Measurements from ENCODE around the gene PCNT. TPM values are rescaled to one million over a fixed set of nuclear protein-coding genes. Genes with fewer than 3 reads are reported as not detected.
"Not testable (repeated sequence)": the region's sequence is repeated elsewhere in the genome, so short reads cannot be mapped to it uniquely, and the experiment has no call there.

The PCNT gene
- polyA plus RNA-seq, 1 donor, result 17.9 TPM

DNA sequence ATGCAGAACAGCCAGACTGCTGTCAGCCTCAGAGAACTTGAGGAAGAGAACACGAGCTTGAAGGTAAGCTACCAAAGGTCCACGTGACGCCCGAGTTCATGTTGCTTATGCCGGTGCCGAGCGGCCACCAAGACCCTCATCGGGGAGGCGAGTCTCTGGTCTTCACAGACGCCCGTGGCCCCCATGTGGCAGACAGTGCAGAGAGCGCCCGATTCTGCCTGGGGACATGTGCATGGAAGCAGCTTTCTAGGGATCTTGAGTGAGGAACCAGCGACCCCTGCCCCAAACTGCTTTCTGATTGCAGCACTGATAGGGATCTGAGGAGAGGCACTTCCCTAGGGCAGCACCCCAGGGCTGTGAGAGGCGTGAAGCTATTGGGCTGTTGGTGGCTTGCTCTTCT is 78.5 kb downstream of the PCNT start:
- H3K4me3 ChIP-seq (ENCODE audit: low read length), result no peak overlapping the region
- no CpG with 5 or more reads among the region's 15 CpGs for WGBS (ENCODE audit: insufficient coverage, low lambda C conversion rate)
- H3K9me3 ChIP-seq (ENCODE audit: control insufficient read depth, low read depth, low read length), result no peaks in the 10 kb centered on the region
- H3K36me3 ChIP-seq (ENCODE audit: control insufficient read depth, insufficient read depth, low read length), result peaks cover 34% of the 10 kb centered on the region
- H3K27ac ChIP-seq (ENCODE audit: low read length), result no peak overlapping the region
- H3K27me3 ChIP-seq (ENCODE audit: control insufficient read depth, insufficient read depth, low read length), result no peaks in the 10 kb centered on the region
- DNase-seq, result no peak
- no peaks in the 10 kb centered on the region for H3K4me1 ChIP-seq (ENCODE audit: control insufficient read depth, insufficient read depth, low read length)

DNA sequence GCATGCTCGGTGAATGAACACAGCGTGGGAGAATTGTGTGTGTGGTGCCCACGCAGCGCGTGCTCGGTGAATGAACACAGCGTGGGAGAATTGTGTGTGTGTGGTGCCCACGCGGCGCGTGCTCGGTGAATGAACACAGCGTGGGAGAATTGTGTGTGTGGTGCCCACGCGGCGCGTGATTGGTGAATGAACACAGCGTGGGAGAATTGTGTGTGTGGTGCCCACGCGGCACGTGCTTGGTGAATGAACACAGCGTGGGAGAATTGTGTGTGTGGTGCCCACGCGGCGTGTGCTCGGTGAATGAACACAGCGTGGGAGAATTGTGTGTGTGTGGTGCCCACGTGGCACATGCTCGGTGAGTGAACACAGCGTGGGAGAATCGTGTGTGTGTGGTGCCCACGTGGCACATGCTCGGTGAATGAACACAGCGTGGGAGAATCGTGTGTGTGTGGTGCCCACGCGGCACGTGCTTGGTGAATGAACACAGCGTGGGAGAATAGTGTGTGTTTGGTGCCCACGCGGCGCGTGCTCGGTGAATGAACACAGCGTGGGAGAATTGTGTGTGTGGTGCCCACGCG is 79.4 kb downstream of the PCNT start:
- H3K4me1 ChIP-seq (ENCODE audit: control insufficient read depth, insufficient read depth, low read length); DNase-seq; H3K27me3 ChIP-seq (ENCODE audit: control insufficient read depth, insufficient read depth, low read length); H3K4me3 ChIP-seq (ENCODE audit: low read length); H3K9me3 ChIP-seq (ENCODE audit: control insufficient read depth, low read depth, low read length); H3K27ac ChIP-seq (ENCODE audit: low read length): not testable (repeated sequence)
- peaks cover 25% of the 10 kb centered on the region for H3K36me3 ChIP-seq (ENCODE audit: control insufficient read depth, insufficient read depth, low read length)
- WGBS (ENCODE audit: insufficient coverage, low lambda C conversion rate), result 100% methylated on average over 7 of the region's 47 CpGs

DNA sequence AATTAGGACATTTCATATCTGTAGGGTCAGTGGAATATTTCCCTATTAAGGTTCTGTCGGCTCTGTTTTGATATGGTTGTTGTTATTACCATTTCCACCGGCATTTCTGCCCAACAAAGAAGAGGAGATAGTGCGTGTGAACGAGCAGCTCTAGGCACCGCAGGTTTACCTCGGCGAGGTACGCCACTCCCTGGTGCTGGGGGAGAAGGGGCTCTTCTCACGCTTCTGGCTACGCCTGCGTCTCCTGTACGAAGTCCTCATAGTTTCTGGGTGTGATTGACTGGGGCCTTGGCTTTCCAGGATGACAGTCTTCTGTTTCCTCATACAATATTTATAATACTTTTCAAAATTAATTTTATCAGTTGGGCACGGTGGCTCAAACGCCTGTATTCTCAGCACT is 80.3 kb downstream of the PCNT start:
- no peaks in the 10 kb centered on the region for H3K9me3 ChIP-seq (ENCODE audit: control insufficient read depth, low read depth, low read length)
- no peaks in the 10 kb centered on the region for H3K27me3 ChIP-seq (ENCODE audit: control insufficient read depth, insufficient read depth, low read length)
- H3K4me1 ChIP-seq (ENCODE audit: control insufficient read depth, insufficient read depth, low read length), result no peaks in the 10 kb centered on the region
- no peak overlapping the region for H3K27ac ChIP-seq (ENCODE audit: low read length)
- no peak for DNase-seq
- peaks cover 23% of the 10 kb centered on the region for H3K36me3 ChIP-seq (ENCODE audit: control insufficient read depth, insufficient read depth, low read length)
- no CpG with 5 or more reads among the region's 14 CpGs for WGBS (ENCODE audit: insufficient coverage, low lambda C conversion rate)
- H3K4me3 ChIP-seq (ENCODE audit: low read length), result no peak overlapping the region

DNA sequence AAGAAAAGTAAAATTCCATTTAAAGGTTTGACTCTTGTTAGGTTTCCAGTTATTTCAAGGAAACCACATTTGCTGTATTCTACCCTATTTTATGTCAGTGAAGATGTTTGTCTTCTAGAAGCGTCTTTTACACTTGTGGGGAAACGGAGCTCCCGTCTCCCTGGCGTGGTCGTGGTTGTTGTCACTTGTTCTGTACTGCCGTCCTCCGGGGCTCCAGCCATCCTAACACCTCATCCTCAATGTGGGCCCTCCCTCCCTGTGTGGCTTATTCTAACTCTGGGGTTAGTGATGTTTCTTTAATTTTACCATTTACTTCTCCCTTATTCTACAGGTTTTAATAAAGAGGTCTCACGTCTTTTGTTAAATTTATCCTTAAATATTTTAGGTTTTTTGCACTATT is 82.0 kb downstream of the PCNT start:
- Histone ChIP-seq H3K27me3 (ENCODE audit: control insufficient read depth, insufficient read depth, low read length) (no peaks in the 10 kb centered on the region), H3K9me3 (ENCODE audit: control insufficient read depth, low read depth, low read length) (no peaks in the 10 kb centered on the region), H3K4me3 (ENCODE audit: low read length) (no peak overlapping the region), H3K4me1 (ENCODE audit: control insufficient read depth, insufficient read depth, low read length) (no peaks in the 10 kb centered on the region), H3K36me3 (ENCODE audit: control insufficient read depth, insufficient read depth, low read length) (peaks cover 20% of the 10 kb centered on the region), H3K27ac (ENCODE audit: low read length) (no peak overlapping the region)
- WGBS (ENCODE audit: insufficient coverage, low lambda C conversion rate), result 93% methylated on average over 5 of the region's 8 CpGs
- no peak for DNase-seq

DNA sequence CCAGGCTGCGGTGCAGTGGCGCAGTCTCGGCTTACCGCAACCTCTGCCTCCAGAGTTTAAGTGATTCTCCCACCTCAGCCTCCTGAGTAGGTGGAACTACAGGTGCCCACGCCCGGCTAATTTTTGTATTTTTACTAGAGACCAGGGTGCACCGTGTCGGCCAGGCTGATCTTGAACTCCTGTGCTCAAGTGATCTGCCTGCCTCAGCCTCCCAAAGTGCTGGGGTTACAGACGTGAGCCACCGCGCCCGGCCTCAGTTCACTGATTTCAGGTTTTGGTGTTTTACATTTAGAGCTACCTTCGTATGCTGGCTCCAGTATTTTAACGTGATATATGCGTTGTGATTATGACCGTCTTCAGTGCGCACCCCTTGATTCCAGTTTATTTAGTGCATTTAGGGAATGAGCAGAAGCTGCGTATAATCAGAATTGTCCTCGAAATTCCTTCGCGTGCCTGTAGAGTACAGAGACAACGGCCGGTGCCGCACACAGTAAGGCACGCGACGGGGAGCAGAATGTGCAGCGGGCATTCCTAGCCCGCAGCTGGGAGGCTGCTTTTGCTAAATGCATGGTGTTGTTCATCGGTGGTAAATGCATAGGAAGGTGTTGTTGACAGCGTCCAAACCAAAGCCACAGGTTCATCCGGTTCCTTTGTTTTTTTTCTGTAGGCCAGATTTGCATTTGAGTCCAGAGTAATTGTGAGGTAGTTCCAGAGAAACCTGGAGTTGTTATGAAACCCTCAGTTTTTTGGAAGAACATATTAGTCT is 85.9 kb downstream of the PCNT start:
- Histone ChIP-seq H3K9me3 (ENCODE audit: control insufficient read depth, low read depth, low read length) (no peaks in the 10 kb centered on the region), H3K4me1 (ENCODE audit: control insufficient read depth, insufficient read depth, low read length) (no peaks in the 10 kb centered on the region), H3K36me3 (ENCODE audit: control insufficient read depth, insufficient read depth, low read length) (peaks cover 14% of the 10 kb centered on the region), H3K27me3 (ENCODE audit: control insufficient read depth, insufficient read depth, low read length) (no peaks in the 10 kb centered on the region), H3K27ac (ENCODE audit: low read length) (no peak overlapping the region), H3K4me3 (ENCODE audit: low read length) (no peak overlapping the region)
- 100% methylated on average over 5 of the region's 32 CpGs for WGBS (ENCODE audit: insufficient coverage, low lambda C conversion rate)
- DNase-seq, result no peak

DNA sequence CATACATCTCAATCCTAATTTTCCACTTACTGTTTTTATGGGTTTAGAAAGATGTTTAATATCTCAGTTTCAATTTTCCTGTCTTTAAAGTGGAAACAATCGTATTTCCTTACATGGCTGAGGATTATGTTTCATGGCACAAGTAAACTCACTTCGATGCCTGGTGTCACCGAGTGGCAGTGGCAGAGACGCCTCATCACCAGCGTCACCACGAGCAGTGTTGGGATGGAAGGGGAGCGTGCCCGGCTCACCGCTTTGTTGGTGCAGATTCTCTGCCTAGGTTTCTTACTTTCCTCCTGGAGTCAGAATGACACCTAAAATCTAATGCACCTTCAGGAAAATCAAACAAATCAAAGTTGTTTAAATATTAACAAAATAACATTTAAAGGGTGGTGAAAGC is 86.6 kb downstream of the PCNT start:
- H3K9me3 ChIP-seq (ENCODE audit: control insufficient read depth, low read depth, low read length), result no peaks in the 10 kb centered on the region
- 100% methylated on average over 1 of the region's 9 CpGs for WGBS (ENCODE audit: insufficient coverage, low lambda C conversion rate)
- no peak overlapping the region for H3K4me3 ChIP-seq (ENCODE audit: low read length)
- peaks cover 14% of the 10 kb centered on the region for H3K36me3 ChIP-seq (ENCODE audit: control insufficient read depth, insufficient read depth, low read length)
- no peak for DNase-seq
- no peaks in the 10 kb centered on the region for H3K4me1 ChIP-seq (ENCODE audit: control insufficient read depth, insufficient read depth, low read length)
- H3K27ac ChIP-seq (ENCODE audit: low read length), result no peak overlapping the region
- H3K27me3 ChIP-seq (ENCODE audit: control insufficient read depth, insufficient read depth, low read length), result no peaks in the 10 kb centered on the region

DNA sequence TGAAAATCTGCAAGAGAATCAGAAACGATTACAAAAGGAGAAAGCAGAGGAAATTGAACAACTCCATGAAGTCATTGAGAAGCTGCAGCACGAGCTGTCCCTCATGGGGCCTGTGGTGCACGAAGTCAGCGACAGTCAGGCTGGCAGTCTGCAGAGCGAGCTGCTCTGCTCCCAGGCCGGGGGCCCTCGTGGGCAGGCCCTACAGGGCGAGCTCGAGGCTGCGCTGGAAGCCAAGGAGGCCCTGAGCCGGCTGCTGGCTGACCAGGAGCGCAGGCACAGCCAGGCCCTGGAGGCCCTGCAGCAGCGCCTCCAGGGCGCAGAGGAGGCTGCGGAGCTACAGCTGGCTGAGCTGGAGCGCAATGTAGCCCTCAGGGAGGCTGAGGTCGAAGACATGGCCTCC is 87.3 kb downstream of the PCNT start:
- no peak overlapping the region for H3K27ac ChIP-seq (ENCODE audit: low read length)
- no CpG with 5 or more reads among the region's 17 CpGs for WGBS (ENCODE audit: insufficient coverage, low lambda C conversion rate)
- DNase-seq, result no peak
- peaks cover 20% of the 10 kb centered on the region for H3K36me3 ChIP-seq (ENCODE audit: control insufficient read depth, insufficient read depth, low read length)
- H3K9me3 ChIP-seq (ENCODE audit: control insufficient read depth, low read depth, low read length), result no peaks in the 10 kb centered on the region
- no peak overlapping the region for H3K4me3 ChIP-seq (ENCODE audit: low read length)
- no peaks in the 10 kb centered on the region for H3K4me1 ChIP-seq (ENCODE audit: control insufficient read depth, insufficient read depth, low read length)
- no peaks in the 10 kb centered on the region for H3K27me3 ChIP-seq (ENCODE audit: control insufficient read depth, insufficient read depth, low read length)

DNA sequence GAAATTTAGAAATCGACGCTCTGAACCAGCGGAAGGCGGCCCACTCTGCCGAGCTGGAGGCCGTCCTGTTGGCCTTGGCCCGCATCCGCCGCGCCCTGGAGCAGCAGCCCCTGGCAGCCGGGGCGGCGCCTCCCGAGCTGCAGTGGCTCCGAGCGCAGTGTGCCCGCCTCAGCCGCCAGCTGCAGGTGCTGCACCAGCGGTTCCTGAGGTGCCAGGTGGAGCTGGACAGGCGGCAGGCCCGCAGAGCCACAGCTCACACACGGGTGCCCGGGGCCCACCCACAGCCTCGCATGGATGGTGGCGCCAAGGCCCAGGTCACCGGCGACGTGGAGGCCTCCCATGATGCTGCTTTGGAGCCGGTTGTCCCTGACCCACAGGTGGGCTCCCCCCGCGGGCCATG is 87.7 kb downstream of the PCNT start:
- no CpG with 5 or more reads among the region's 31 CpGs for WGBS (ENCODE audit: insufficient coverage, low lambda C conversion rate)
- peaks cover 25% of the 10 kb centered on the region for H3K36me3 ChIP-seq (ENCODE audit: control insufficient read depth, insufficient read depth, low read length)
- H3K27ac ChIP-seq (ENCODE audit: low read length), result no peak overlapping the region

DNA sequence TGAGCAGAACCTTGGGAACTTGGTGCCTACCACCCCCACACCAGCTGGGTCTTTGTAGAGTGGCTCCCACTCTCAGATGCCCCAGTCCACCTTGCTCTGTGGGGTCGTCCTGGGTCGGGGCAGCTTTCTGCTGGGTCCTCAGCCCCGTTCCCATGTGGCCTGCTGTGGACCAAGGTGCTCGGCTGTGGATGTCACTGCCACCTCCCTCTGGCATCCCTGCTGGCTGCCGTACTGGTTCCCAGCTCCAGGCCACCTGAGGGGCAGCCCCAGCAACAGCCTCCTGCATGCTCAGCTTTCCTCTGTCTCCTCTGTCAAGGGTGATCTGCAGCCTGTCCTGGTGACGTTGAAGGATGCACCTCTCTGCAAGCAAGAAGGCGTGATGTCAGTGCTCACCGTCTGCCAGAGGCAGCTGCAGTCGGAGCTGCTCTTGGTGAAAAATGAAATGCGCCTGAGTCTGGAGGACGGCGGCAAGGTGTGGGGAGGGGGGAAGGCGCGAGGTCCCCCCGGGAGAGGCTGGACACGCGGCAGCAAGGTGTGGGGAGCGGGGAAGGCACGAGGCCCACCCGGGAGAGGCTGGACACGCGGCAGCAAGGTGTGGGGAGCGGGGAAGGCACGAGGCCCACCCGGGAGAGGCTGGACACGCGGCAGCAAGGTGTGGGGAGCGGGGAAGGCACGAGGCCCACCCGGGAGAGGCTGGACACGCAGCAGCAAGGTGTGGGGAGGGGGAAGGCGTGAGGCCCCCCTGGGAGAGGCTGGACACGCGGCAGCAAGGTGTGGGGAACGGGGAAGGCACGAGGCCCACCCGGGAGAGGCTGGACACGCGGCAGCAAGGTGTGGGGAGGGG is 88.8 kb downstream of the PCNT start:
- no peaks in the 10 kb centered on the region for H3K27me3 ChIP-seq (ENCODE audit: control insufficient read depth, insufficient read depth, low read length)
- no peak overlapping the region for H3K4me3 ChIP-seq (ENCODE audit: low read length)
- no peak for DNase-seq
- H3K27ac ChIP-seq (ENCODE audit: low read length), result no peak overlapping the region
- no peaks in the 10 kb centered on the region for H3K4me1 ChIP-seq (ENCODE audit: control insufficient read depth, insufficient read depth, low read length)
- H3K9me3 ChIP-seq (ENCODE audit: control insufficient read depth, low read depth, low read length), result no peaks in the 10 kb centered on the region
- 100% methylated on average over 1 of the region's 39 CpGs for WGBS (ENCODE audit: insufficient coverage, low lambda C conversion rate)
- H3K36me3 ChIP-seq (ENCODE audit: control insufficient read depth, insufficient read depth, low read length), result peaks cover 27% of the 10 kb centered on the region

More for the DNA sequence above, 87.7 kb downstream of the PCNT start:
- no peak for DNase-seq
- Histone ChIP-seq H3K9me3 (ENCODE audit: control insufficient read depth, low read depth, low read length) (no peaks in the 10 kb centered on the region), H3K4me1 (ENCODE audit: control insufficient read depth, insufficient read depth, low read length) (no peaks in the 10 kb centered on the region), H3K27me3 (ENCODE audit: control insufficient read depth, insufficient read depth, low read length) (no peaks in the 10 kb centered on the region), H3K4me3 (ENCODE audit: low read length) (no peak overlapping the region)

DNA sequence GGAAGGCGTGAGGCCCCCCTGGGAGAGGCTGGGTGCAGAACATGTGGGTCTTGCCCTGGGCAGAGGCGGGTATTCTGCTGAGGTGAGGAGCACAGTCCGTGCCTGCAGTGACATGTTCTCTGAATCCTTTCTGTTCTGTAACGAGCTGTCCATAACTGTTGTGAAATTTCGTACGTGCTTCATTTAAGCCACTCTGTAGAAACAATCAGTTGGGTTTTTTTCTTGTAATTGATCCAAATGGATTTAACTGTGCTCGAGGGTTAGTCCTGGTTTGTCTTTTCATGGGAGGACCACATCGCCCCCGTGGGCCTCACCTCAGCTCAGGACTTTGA is 89.4 kb downstream of the PCNT start:
- peaks cover 29% of the 10 kb centered on the region for H3K36me3 ChIP-seq (ENCODE audit: control insufficient read depth, insufficient read depth, low read length)

More for the DNA sequence above, 89.4 kb downstream of the PCNT start:
- DNase-seq, result no peak
- no peaks in the 10 kb centered on the region for H3K9me3 ChIP-seq (ENCODE audit: control insufficient read depth, low read depth, low read length)
- no peaks in the 10 kb centered on the region for H3K4me1 ChIP-seq (ENCODE audit: control insufficient read depth, insufficient read depth, low read length)
- no peaks in the 10 kb centered on the region for H3K27me3 ChIP-seq (ENCODE audit: control insufficient read depth, insufficient read depth, low read length)
- 80% methylated on average over 1 of the region's 9 CpGs for WGBS (ENCODE audit: insufficient coverage, low lambda C conversion rate)
- no peak overlapping the region for H3K4me3 ChIP-seq (ENCODE audit: low read length)
- H3K27ac ChIP-seq (ENCODE audit: low read length), result no peak overlapping the region
